Astrocyte (in vitro differentiated cells and primary cell): Measurements from ENCODE around the gene CNP. TPM values are rescaled to one million over a fixed set of nuclear protein-coding genes. Genes with fewer than 3 reads are reported as not detected.

Experiments used
- DNase-seq: peaks from one replicate; pipeline ENCODE4 v3.0.0-alpha.2; 2010; ENCODE audit warnings: low read depth
- FAIRE-seq: peaks from 2 replicates; lab custom pipeline; 2011; peaks lifted over from hg19 to GRCh38; lab: Jason Lieb, UNC
- H2AFZ ChIP-seq: 2 replicates; pipeline ENCODE4 v1.6.0; 2012; ENCODE audit warnings: low read depth, low read length, inconsistent platforms
- H3K27ac ChIP-seq: 2 replicates; pipeline ENCODE4 v1.5.1; 2011; ENCODE audit warnings: low read depth, low read length, inconsistent platforms
- H3K27me3 ChIP-seq: 2 replicates; pipeline ENCODE4 v1.6.0; 2011; ENCODE audit warnings: low read length, inconsistent platforms; ENCODE audit not compliant: insufficient read depth
- H3K36me3 ChIP-seq: 2 replicates; pipeline ENCODE4 v1.5.1; 2011; ENCODE audit warnings: low read length, inconsistent platforms; ENCODE audit not compliant: insufficient read depth
- H3K4me1 ChIP-seq: 2 replicates; pipeline ENCODE4 v1.5.1; 2011; ENCODE audit warnings: low read length, inconsistent platforms; ENCODE audit not compliant: insufficient read depth
- H3K4me2 ChIP-seq: 2 replicates; pipeline ENCODE4 v1.6.0; 2012; ENCODE audit warnings: low read length, inconsistent platforms
- H3K4me3 ChIP-seq: 2 replicates; pipeline ENCODE4 v1.5.1; 2011; ENCODE audit warnings: low read depth, mild to moderate bottlenecking, low read length, inconsistent platforms; ENCODE audit not compliant: insufficient read depth
- H3K79me2 ChIP-seq: 2 replicates; pipeline ENCODE4 v1.6.0; 2012; ENCODE audit warnings: mild to moderate bottlenecking, low read length, inconsistent platforms; ENCODE audit not compliant: insufficient read depth
- H3K9ac ChIP-seq: 2 replicates; pipeline ENCODE4 v1.6.0; 2012; ENCODE audit warnings: mild to moderate bottlenecking, low read length, inconsistent platforms
- H3K9me3 ChIP-seq: 2 replicates; pipeline ENCODE4 v1.5.1; 2012; ENCODE audit warnings: low read depth, mild to moderate bottlenecking, low read length, inconsistent platforms; ENCODE audit not compliant: insufficient read depth
- H4K20me1 ChIP-seq: 2 replicates; pipeline ENCODE4 v1.6.0; 2012; ENCODE audit warnings: low read length, inconsistent platforms; ENCODE audit not compliant: insufficient read depth
- H3K27ac Mint-ChIP-seq: one replicate; pipeline ENCODE4 v1.8.0; 2021; ENCODE audit warnings: mild to moderate bottlenecking, mixed read lengths; ENCODE audit not compliant: unreplicated experiment
- H3K27me3 Mint-ChIP-seq: one replicate; pipeline ENCODE4 v1.8.0; 2021; ENCODE audit warnings: low read depth, mixed read lengths; ENCODE audit not compliant: unreplicated experiment
- H3K36me3 Mint-ChIP-seq: one replicate; pipeline ENCODE4 v1.8.0; 2021; ENCODE audit warnings: low read depth, mixed read lengths; ENCODE audit not compliant: unreplicated experiment
- H3K4me1 Mint-ChIP-seq: one replicate; pipeline ENCODE4 v1.8.0; 2021; ENCODE audit warnings: low read depth, mixed read lengths; ENCODE audit not compliant: unreplicated experiment
- H3K4me3 Mint-ChIP-seq: one replicate; pipeline ENCODE4 v1.8.0; 2021; ENCODE audit warnings: mild to moderate bottlenecking, moderate library complexity, mixed read lengths; ENCODE audit not compliant: unreplicated experiment
- H3K9me3 Mint-ChIP-seq: one replicate; pipeline ENCODE4 v1.8.0; 2021; ENCODE audit warnings: mild to moderate bottlenecking, mixed read lengths; ENCODE audit not compliant: unreplicated experiment
- EZH2 ChIP-seq: IDR thresholded peaks from 2 replicates; pipeline ENCODE4 v1.6.1; 2012; ENCODE audit warnings: mild to moderate bottlenecking, low read length, inconsistent platforms; ENCODE audit not compliant: insufficient read depth
- total RNA-seq: library from RNA; stranded (reverse); gene quantifications from 2 replicates; pipeline ENCODE4 v1.2.1, GENCODE V29; 2021
- TF ChIP-seq, protein P1 (sequence below): IDR thresholded peaks from 2 replicates; pipeline ENCODE4 v1.5.1; 2011; ENCODE audit warnings: low read depth, mild to moderate bottlenecking, inconsistent platforms, low read length, moderate library complexity; ENCODE audit not compliant: insufficient read depth

CNP gene
- total RNA-seq, 1 donor from 2014 or later, result 169 TPM

DNA sequence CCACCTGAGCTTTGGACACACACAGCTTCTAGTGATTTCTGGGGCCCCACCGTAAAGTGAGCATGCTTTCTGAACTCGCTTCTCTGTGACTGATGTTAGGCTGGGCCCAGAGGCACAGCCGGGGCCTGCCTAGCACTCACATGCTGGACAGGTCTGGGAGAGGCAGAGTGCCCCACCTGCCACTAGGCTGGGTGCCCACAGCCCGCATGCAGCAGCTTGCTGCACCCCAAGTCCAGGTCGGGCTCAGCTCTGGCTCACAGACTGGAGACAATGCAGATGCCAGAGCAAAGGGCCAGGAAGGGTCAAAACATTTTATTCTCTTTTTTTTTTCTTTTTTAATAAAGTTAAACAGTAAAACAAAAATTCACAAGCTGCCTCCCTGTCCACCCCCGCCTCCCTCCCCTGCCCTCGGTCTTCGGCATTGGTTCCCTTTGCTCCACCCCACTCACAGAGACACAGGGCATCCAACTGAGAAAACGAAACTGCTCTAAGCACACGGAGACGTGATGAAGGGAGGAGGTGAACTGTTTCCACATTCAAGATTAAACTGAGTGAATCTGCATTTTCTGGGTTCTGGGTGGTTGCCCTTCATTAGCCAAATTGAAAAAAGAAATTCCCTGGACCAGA is 9.7 kb downstream of the CNP start:
- H3K79me2 ChIP-seq, result peaks cover 20% of the 10 kb centered on the region
- Mint-ChIP-seq H3K36me3 (peaks cover 24% of the 10 kb centered on the region), H3K27me3 (no peaks in the 10 kb centered on the region), H3K4me1 (peaks cover 5% of the 10 kb centered on the region), H3K9me3 (no peaks in the 10 kb centered on the region), H3K27ac (no peak overlapping the region), H3K4me3 (no peak overlapping the region)
- H3K36me3 ChIP-seq, result peaks cover 42% of the 10 kb centered on the region
- H2AFZ ChIP-seq, result no peak overlapping the region
- no peak for FAIRE-seq
- no peaks in the 10 kb centered on the region for H3K27me3 ChIP-seq
- H4K20me1 ChIP-seq, result peaks cover 57% of the 10 kb centered on the region
- H3K9me3 ChIP-seq, result no peaks in the 10 kb centered on the region
- H3K4me3 ChIP-seq, result no peak overlapping the region
- no peaks in the 10 kb centered on the region for H3K4me1 ChIP-seq
- no peak for TF ChIP-seq EZH2
- TF ChIP-seq, protein P1, sequence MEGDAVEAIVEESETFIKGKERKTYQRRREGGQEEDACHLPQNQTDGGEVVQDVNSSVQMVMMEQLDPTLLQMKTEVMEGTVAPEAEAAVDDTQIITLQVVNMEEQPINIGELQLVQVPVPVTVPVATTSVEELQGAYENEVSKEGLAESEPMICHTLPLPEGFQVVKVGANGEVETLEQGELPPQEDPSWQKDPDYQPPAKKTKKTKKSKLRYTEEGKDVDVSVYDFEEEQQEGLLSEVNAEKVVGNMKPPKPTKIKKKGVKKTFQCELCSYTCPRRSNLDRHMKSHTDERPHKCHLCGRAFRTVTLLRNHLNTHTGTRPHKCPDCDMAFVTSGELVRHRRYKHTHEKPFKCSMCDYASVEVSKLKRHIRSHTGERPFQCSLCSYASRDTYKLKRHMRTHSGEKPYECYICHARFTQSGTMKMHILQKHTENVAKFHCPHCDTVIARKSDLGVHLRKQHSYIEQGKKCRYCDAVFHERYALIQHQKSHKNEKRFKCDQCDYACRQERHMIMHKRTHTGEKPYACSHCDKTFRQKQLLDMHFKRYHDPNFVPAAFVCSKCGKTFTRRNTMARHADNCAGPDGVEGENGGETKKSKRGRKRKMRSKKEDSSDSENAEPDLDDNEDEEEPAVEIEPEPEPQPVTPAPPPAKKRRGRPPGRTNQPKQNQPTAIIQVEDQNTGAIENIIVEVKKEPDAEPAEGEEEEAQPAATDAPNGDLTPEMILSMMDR, result no peak
- no peak overlapping the region for H3K9ac ChIP-seq
- H3K4me2 ChIP-seq, result no peak overlapping the region
- H3K27ac ChIP-seq, result no peak overlapping the region
- DNase-seq, result no peak

DNA sequence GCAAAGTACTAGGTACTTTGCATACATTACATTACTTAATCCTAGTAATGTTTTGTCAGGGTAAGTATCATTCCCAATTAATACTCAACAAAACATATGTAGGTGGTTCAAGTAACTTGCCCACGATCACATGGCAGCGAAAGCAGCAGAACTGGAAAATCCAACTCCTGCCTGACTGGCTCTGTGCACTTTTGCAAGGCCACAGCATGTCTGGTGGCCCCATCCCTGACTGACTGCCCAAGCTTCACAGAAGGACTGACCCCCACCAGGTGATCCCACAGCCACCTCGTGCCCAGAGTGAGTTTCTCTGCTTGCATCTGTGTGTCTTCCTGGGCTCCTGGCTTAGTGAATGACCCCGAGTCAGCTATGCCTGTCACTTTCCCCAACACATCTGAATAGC is 11.4 kb downstream of the CNP start:
- H3K4me2 ChIP-seq, result no peak overlapping the region
- TF ChIP-seq, protein P1, result no peak
- TF ChIP-seq EZH2, result no peak
- Mint-ChIP-seq H3K4me3 (no peak overlapping the region), H3K36me3 (peaks cover 30% of the 10 kb centered on the region), H3K27me3 (no peaks in the 10 kb centered on the region), H3K27ac (no peak overlapping the region), H3K4me1 (peaks cover 7% of the 10 kb centered on the region), H3K9me3 (no peaks in the 10 kb centered on the region)
- no peak overlapping the region for H3K4me3 ChIP-seq
- FAIRE-seq (no peak), DNase-seq (no peak)
- H3K9ac ChIP-seq, result no peak overlapping the region
- H3K27ac ChIP-seq, result no peak overlapping the region
- peaks cover 6% of the 10 kb centered on the region for H3K4me1 ChIP-seq
- H2AFZ ChIP-seq, result no peak overlapping the region
- peaks cover 10% of the 10 kb centered on the region for H3K79me2 ChIP-seq
- H3K27me3 ChIP-seq, result no peaks in the 10 kb centered on the region
- H4K20me1 ChIP-seq, result peaks cover 45% of the 10 kb centered on the region
- no peaks in the 10 kb centered on the region for H3K9me3 ChIP-seq
- H3K36me3 ChIP-seq, result peaks cover 47% of the 10 kb centered on the region

DNA sequence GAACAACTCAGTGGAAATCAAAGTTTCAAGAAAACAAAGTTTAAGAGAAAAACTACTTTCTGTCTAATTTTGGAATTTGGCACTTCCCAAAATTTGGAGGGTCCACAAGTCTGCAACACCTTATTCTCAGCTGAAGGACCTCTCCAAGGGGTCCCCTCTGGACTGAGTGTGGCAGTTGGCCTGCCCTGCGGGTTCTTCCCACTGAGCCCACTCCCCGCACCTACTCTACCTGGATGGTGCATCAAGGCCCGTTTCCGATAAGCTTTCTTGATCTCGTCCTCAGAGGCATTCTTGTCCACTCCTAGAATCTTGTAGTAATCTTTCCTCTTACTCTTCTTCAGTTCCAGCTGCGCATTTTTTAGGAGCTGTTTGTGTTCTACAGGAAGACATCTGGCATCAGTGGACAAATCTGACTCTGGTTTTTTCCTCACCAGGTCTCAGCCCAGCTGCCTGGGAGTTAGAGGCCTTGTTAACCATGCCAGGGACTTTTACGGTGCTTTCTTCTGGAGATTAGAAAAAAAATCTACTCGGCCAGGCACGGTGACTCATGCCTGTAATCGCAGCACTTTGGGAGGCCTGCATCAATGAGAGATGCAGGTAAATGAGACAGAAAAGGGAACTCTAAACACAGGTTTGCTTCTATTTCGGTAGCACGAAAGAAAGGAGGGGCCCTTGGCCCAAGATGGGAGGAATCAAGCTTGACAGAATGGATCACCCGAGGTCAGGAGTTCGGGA is 15.6 kb downstream of the CNP start:
- peaks cover 23% of the 10 kb centered on the region for H3K36me3 Mint-ChIP-seq
- DNase-seq, result peak; percentile 50

More for the DNA sequence above, 15.6 kb downstream of the CNP start:
- H3K4me2 ChIP-seq, result no peak overlapping the region
- H3K4me1 ChIP-seq, result peaks cover 6% of the 10 kb centered on the region
- no peak for FAIRE-seq
- H3K4me3 Mint-ChIP-seq, result no peak overlapping the region
- TF ChIP-seq EZH2, result no peak
- TF ChIP-seq, protein P1, result no peak
- no peak overlapping the region for H3K27ac ChIP-seq
- peaks cover 4% of the 10 kb centered on the region for H3K79me2 ChIP-seq
- H3K9me3 Mint-ChIP-seq, result no peaks in the 10 kb centered on the region
- H3K27ac Mint-ChIP-seq, result peak overlapping the region; percentile 72
- H3K36me3 ChIP-seq, result peaks cover 47% of the 10 kb centered on the region
- H2AFZ ChIP-seq, result no peak overlapping the region
- no peaks in the 10 kb centered on the region for H3K9me3 ChIP-seq
- peak overlapping the region; percentile 23 for H3K9ac ChIP-seq
- peaks cover 8% of the 10 kb centered on the region for H3K4me1 Mint-ChIP-seq
- no peak overlapping the region for H3K4me3 ChIP-seq
- no peaks in the 10 kb centered on the region for H3K27me3 ChIP-seq
- peaks cover 15% of the 10 kb centered on the region for H4K20me1 ChIP-seq
- H3K27me3 Mint-ChIP-seq, result no peaks in the 10 kb centered on the region
